GM18511 (cell line): Measurements from ENCODE around the gene MTA1.

Experiments
- ATAC-seq: cut with Tn5 transposase; IDR thresholded peaks from one replicate; pipeline ENCODE4 v1.9.1; 2021; ENCODE audit warnings: mild to moderate bottlenecking, moderate library complexity; ENCODE audit not compliant: unreplicated experiment

MTA1 gene

GRCh38 chr14:105519946-105520698, 100.5 kb downstream of the MTA1 start:
- ATAC-seq: no peak
